Measurements from ENCODE around the gene ORM2.

DNA sequence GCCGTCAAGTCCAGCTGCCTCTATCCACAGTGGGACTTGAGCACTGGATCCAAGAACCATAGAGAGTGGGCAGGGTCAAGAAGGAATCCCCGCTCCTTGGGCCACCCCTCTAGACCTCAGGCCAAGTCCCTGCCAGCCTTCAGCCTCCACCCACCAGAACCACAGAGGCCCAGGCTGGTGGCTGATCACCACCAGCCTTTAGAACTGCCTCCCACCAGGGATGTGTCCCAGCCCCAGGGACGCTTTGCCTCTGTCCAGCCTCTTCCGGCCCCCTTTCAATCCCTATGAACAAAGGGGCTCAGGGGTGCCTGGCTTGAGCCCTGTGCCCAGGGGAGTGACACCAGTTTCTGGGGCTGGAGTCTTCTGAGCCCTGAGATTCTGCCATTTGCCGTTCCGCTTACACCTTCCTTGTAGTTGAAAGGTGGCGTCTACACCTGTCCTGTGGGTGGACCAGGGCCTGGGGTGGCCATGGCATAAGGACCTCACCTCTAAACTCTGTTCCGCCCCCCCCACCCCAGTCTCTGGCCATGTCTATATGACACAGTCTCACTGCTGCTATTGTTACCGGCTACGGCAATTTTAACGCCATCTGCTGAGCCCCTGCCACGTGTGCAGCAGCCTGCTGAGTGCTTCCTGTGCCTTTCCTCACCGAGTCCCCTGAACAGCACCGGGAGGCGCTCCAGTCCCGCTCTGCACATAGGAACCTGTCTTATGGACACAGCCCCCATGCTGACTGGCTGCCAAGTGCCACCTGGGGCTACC, 42.5 kb upstream of the ORM2 start:
- TF ChIP-seq, protein P1, sequence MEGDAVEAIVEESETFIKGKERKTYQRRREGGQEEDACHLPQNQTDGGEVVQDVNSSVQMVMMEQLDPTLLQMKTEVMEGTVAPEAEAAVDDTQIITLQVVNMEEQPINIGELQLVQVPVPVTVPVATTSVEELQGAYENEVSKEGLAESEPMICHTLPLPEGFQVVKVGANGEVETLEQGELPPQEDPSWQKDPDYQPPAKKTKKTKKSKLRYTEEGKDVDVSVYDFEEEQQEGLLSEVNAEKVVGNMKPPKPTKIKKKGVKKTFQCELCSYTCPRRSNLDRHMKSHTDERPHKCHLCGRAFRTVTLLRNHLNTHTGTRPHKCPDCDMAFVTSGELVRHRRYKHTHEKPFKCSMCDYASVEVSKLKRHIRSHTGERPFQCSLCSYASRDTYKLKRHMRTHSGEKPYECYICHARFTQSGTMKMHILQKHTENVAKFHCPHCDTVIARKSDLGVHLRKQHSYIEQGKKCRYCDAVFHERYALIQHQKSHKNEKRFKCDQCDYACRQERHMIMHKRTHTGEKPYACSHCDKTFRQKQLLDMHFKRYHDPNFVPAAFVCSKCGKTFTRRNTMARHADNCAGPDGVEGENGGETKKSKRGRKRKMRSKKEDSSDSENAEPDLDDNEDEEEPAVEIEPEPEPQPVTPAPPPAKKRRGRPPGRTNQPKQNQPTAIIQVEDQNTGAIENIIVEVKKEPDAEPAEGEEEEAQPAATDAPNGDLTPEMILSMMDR (IDR thresholded peaks at IDR 0.05; ENCODE audit: low read depth, low read length), result no peak
- TF ChIP-seq POLR2A (IDR thresholded peaks at IDR 0.05; ENCODE audit: extremely low read depth, insufficient read length), result no peak

Measured in NB4 (cell line).